Forelimb muscle (tissue), 1 donor: Measurements from ENCODE around the gene BTBD6. TPM values are rescaled to one million over a fixed set of nuclear protein-coding genes. Genes with fewer than 3 reads are reported as not detected.
"Not testable (repeated sequence)": the region's sequence is repeated elsewhere in the genome, so short reads cannot be mapped to it uniquely, and the experiment has no call there.

Source experiments
- DNase-seq: peaks from one replicate; pipeline ENCODE4 v3.0.0-alpha.2; 2013; ENCODE audit warnings: low read depth
- polyA plus RNA-seq: library from polyadenylated mRNA; unstranded; fragments of 120-200 nt; gene quantifications from one replicate; pipeline ENCODE4 v1.2.1, GENCODE V29; 2013; ENCODE audit not compliant: insufficient read length

The BTBD6 gene
- polyA plus RNA-seq, 1 donor: 34.6 TPM

GRCh38 chr14:105269405-105269804, 21.1 kb downstream of the BTBD6 start:
- no peak for DNase-seq

GRCh38 chr14:105271224-105271890, 23.0 kb downstream of the BTBD6 start:
- no peak for DNase-seq

- no peak for DNase-seq
These were observed 24.3 kb downstream of the BTBD6 start for GRCh38 chr14:105272623-105273022.

GRCh38 chr14:105273062-105273461, 24.7 kb downstream of the BTBD6 start:
- DNase-seq: no peak

- DNase-seq: no peak
These were observed 26.3 kb downstream of the BTBD6 start for GRCh38 chr14:105274637-105275036.

- no peak for DNase-seq
These were observed 27.1 kb downstream of the BTBD6 start for GRCh38 chr14:105275267-105275946.

GRCh38 chr14:105277448-105277847, 29.1 kb downstream of the BTBD6 start:
- not testable (repeated sequence) for DNase-seq

GRCh38 chr14:105279642-105280361, 31.5 kb downstream of the BTBD6 start:
- no peak for DNase-seq

- no peak for DNase-seq
These were observed 32.2 kb downstream of the BTBD6 start for GRCh38 chr14:105280525-105280924.

GRCh38 chr14:105281371-105282097, 33.2 kb downstream of the BTBD6 start:
- peak; percentile 67 for DNase-seq

GRCh38 chr14:105282098-105282725, 33.9 kb downstream of the BTBD6 start:
- DNase-seq: no peak

GRCh38 chr14:105283028-105283427, 34.7 kb downstream of the BTBD6 start:
- no peak for DNase-seq

GRCh38 chr14:105283899-105284298, 35.6 kb downstream of the BTBD6 start:
- no peak for DNase-seq

- DNase-seq: no peak
These were observed 36.8 kb downstream of the BTBD6 start for GRCh38 chr14:105285174-105285573.

- DNase-seq: no peak
These were observed 38.4 kb downstream of the BTBD6 start for GRCh38 chr14:105286759-105287144.

GRCh38 chr14:105287249-105288102, 39.1 kb downstream of the BTBD6 start:
- no peak for DNase-seq

- not testable (repeated sequence) for DNase-seq
These were observed 40.6 kb downstream of the BTBD6 start for GRCh38 chr14:105288936-105289335.

GRCh38 chr14:105290621-105291346, 42.5 kb downstream of the BTBD6 start:
- no peak for DNase-seq

- no peak for DNase-seq
These were observed 44.7 kb downstream of the BTBD6 start for GRCh38 chr14:105292826-105293711.
